Measurements from ENCODE around the gene FKBP5.
"Not testable (repeated sequence)": the region's sequence is repeated elsewhere in the genome, so short reads cannot be mapped to it uniquely, and the experiment has no call there.

The FKBP5 gene

GRCh38 chr6:35589904-35590303 is 98.8 kb downstream of the FKBP5 start:
- in situ Hi-C loops (cut with MboI; ENCODE audit: low sequenced_read_pairs) = no loop called here

GRCh38 chr6:35589201-35589739 is 99.4 kb downstream of the FKBP5 start:
- in situ Hi-C loops (cut with MboI; ENCODE audit: low sequenced_read_pairs) = no loop called here

- in situ Hi-C loops (cut with MboI; ENCODE audit: low sequenced_read_pairs) = no loop called here
Observed at GRCh38 chr6:35587167-35587566, 101.5 kb downstream of the FKBP5 start.

- in situ Hi-C loops (cut with MboI; ENCODE audit: low sequenced_read_pairs) = no loop called here
Observed at GRCh38 chr6:35586542-35586941, 102.2 kb downstream of the FKBP5 start.

GRCh38 chr6:35585658-35586057 is 103.1 kb downstream of the FKBP5 start:
- in situ Hi-C loops (cut with MboI; ENCODE audit: low sequenced_read_pairs) = no loop called here

- in situ Hi-C loops (cut with MboI; ENCODE audit: low sequenced_read_pairs) = loop anchor here (5.0 kb wide), 1 partner anchor 153 kb away; the partner anchor contains the start of gene ARMC12
Observed at GRCh38 chr6:35583893-35584688, 104.6 kb downstream of the FKBP5 start.

- in situ Hi-C loops (cut with MboI; ENCODE audit: low sequenced_read_pairs) = loop anchor here (5.0 kb wide), 1 partner anchor 155 kb away; the partner anchor contains the start of gene ARMC12
Observed at GRCh38 chr6:35582315-35582714, 106.4 kb downstream of the FKBP5 start.

GRCh38 chr6:35581633-35582032 is 107.1 kb downstream of the FKBP5 start:
- in situ Hi-C loops (cut with MboI; ENCODE audit: low sequenced_read_pairs) = loop anchor here (5.0 kb wide), 1 partner anchor 156 kb away; the partner anchor contains the start of gene ARMC12

- in situ Hi-C loops (cut with MboI; ENCODE audit: low sequenced_read_pairs) = loop anchor here (5.0 kb wide), 1 partner anchor 156 kb away; the partner anchor contains the start of gene ARMC12
Observed at GRCh38 chr6:35580836-35581235, 107.9 kb downstream of the FKBP5 start.

GRCh38 chr6:35576682-35577081 is 112.0 kb downstream of the FKBP5 start:
- in situ Hi-C loops (cut with MboI; ENCODE audit: low sequenced_read_pairs) = no loop called here

GRCh38 chr6:35573495-35574110 is 115.1 kb downstream of the FKBP5 start:
- in situ Hi-C loops (cut with MboI; ENCODE audit: low sequenced_read_pairs) = no loop called here

GRCh38 chr6:35570885-35571330 is 117.8 kb downstream of the FKBP5 start:
- in situ Hi-C loops (cut with MboI; ENCODE audit: low sequenced_read_pairs) = not testable (repeated sequence)

GRCh38 chr6:35569011-35569461 is 119.7 kb downstream of the FKBP5 start:
- in situ Hi-C loops (cut with MboI; ENCODE audit: low sequenced_read_pairs) = no loop called here

- in situ Hi-C loops (cut with MboI; ENCODE audit: low sequenced_read_pairs) = no loop called here
Observed at GRCh38 chr6:35566794-35567193, 121.9 kb downstream of the FKBP5 start.

- in situ Hi-C loops (cut with MboI; ENCODE audit: low sequenced_read_pairs) = no loop called here
Observed at GRCh38 chr6:35564733-35565132, 124.0 kb downstream of the FKBP5 start.

GRCh38 chr6:35562060-35562459 is 126.7 kb downstream of the FKBP5 start:
- in situ Hi-C loops (cut with MboI; ENCODE audit: low sequenced_read_pairs) = no loop called here

GRCh38 chr6:35561113-35561512 is 127.6 kb downstream of the FKBP5 start:
- in situ Hi-C loops (cut with MboI; ENCODE audit: low sequenced_read_pairs) = no loop called here

GRCh38 chr6:35558571-35558970 is 130.1 kb downstream of the FKBP5 start:
- in situ Hi-C loops (cut with MboI; ENCODE audit: low sequenced_read_pairs) = no loop called here

GRCh38 chr6:35557239-35557638 is 131.5 kb downstream of the FKBP5 start:
- in situ Hi-C loops (cut with MboI; ENCODE audit: low sequenced_read_pairs) = no loop called here

GRCh38 chr6:35554811-35555210 is 133.9 kb downstream of the FKBP5 start:
- in situ Hi-C loops (cut with MboI; ENCODE audit: low sequenced_read_pairs) = no loop called here

GRCh38 chr6:35553315-35553714 is 135.4 kb downstream of the FKBP5 start:
- in situ Hi-C loops (cut with MboI; ENCODE audit: low sequenced_read_pairs) = no loop called here
